Measurements from ENCODE around the gene GNAQ. TPM values are rescaled to one million over a fixed set of nuclear protein-coding genes. Genes with fewer than 3 reads are reported as not detected.

The GNAQ gene
- total RNA-seq, 2 experiments from 2014 or later, result 22.8 to 24.7 TPM

DNA sequence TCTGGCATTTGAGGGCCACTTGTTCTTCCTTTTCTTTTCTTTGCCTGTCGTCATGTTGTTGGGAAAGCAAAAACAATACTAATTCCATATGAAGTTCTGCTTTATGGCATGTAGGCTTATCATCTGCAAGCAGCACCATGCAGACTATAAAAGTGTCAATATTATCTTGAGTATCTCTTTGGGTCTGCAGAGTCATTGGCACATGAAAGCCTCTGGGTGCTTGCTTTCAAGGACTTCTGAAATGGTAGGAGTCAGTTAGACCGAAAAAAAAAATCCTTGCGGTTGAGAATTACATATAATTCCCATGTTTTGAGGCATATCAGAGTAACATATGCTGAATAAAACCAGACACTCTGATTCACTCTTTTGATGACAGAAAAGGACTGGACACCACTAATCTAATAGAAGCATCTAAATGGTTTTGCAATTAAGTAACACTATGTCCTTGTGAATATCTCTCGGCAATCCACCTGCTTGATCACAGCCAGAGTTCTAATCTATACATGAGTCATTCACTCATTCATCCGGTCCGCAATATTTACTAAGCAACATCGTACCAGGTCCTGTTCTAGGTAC lies 44.4 kb downstream of the GNAQ start:
- peak overlapping the region; percentile 7 for H3K27ac Mint-ChIP-seq
- no peak for ATAC-seq
- H3K27me3 Mint-ChIP-seq, result no peaks in the 10 kb centered on the region
- no peaks in the 10 kb centered on the region for H3K9me3 Mint-ChIP-seq (ENCODE audit: low read depth)
- ChIA-PET POLR2A (interaction anchor here (0.7 kb wide), 1 partner anchor 10 kb away, joined by 4 read pairs; no protein-coding TSS in a partner anchor), CTCF (interaction anchor here (0.6 to 2.9 kb wide), 3 partner anchors 8 to 34 kb away, joined by 4 to 11 read pairs (median 5); no protein-coding TSS in a partner anchor)
- no peak for DNase-seq
- intact Hi-C loops (cut with DNase I, micrococcal nuclease), result no loop called here
- no peak overlapping the region for H3K4me3 Mint-ChIP-seq
- peaks cover 12% of the 10 kb centered on the region for H3K36me3 Mint-ChIP-seq (ENCODE audit: low read depth)
- peaks cover 59% of the 10 kb centered on the region for H3K4me1 Mint-ChIP-seq

DNA sequence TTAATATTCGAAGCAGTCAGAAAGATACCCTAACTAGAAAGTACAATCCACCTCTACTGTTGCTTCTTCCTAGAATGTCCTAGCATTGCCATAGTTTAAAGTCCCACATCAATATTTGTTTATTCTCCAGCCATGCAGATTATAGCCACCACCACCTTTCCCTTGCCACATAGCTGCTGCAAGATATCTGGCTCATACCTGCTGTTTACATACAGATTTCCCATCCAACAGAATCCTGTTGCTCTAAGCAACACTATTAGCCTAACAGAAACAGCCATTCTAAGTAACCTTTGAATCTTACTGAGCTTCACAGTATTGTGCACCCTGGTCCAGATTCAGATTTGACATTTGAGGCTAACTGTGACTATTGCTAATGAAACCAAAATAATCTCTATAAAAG lies 45.6 kb downstream of the GNAQ start:
- no peak overlapping the region for H3K27ac Mint-ChIP-seq
- no peak overlapping the region for H3K4me3 Mint-ChIP-seq
- DNase-seq (no peak), ATAC-seq (no peak)
- intact Hi-C loops (cut with DNase I, micrococcal nuclease), result no loop called here
- H3K4me1 Mint-ChIP-seq, result peaks cover 65% of the 10 kb centered on the region
- CTCF ChIA-PET, result interaction anchor here (0.7 to 2.9 kb wide), 6 partner anchors 9 to 233 kb away, joined by 3 to 11 read pairs (median 4); no protein-coding TSS in a partner anchor
- H3K27me3 Mint-ChIP-seq, result no peaks in the 10 kb centered on the region
- H3K36me3 Mint-ChIP-seq (ENCODE audit: low read depth), result peaks cover 3% of the 10 kb centered on the region
- H3K9me3 Mint-ChIP-seq (ENCODE audit: low read depth), result no peaks in the 10 kb centered on the region
- POLR2A ChIA-PET, result interaction anchor here (0.6 kb wide), 1 partner anchor 10 kb away, joined by 7 read pairs; no protein-coding TSS in a partner anchor

GRCh38 chr9:77983320-77983662 lies 48.3 kb downstream of the GNAQ start:
- Mint-ChIP-seq H3K4me1 (peaks cover 81% of the 10 kb centered on the region), H3K36me3 (ENCODE audit: low read depth) (peaks cover 3% of the 10 kb centered on the region)
- peak; percentile 52 for ATAC-seq

DNA sequence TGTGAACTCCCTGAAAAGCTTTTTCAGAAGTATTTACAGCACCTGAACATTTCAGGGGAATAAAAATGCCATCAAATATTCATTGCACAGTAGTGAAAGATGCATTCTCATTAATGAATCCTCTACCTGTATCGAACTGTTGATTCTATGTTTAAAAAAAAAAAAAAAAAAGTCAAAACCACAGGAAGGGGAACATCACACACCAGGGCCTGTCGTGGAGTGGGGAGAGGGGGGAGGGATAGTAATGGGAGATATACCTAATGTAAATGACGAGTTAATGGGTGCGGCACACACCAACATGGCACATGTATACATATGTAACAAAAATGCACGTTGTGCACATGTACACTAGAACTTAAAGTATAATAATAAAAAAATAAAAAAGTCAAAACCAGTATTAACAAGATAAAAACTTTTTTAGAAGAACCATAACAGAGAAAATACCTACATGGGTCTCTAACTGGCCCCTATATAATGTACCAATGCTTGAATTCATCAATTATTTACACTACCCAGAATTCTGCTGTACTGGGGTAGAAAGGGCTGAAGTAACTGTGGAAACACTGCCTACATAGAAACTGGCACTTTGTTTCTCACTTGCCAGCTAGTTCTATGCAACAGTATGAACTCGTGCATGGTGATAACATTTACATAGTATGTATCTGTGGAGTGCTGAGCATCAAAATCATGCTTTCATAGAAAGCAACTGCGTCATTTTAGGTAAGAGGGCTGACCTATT lies 48.9 kb downstream of the GNAQ start:
- Mint-ChIP-seq H3K9me3 (ENCODE audit: low read depth) (no peaks in the 10 kb centered on the region), H3K4me3 (no peak overlapping the region), H3K27me3 (no peaks in the 10 kb centered on the region), H3K36me3 (ENCODE audit: low read depth) (peaks cover 3% of the 10 kb centered on the region), H3K4me1 (peaks cover 81% of the 10 kb centered on the region), H3K27ac (peak overlapping the region; percentile 38)
- CTCF ChIA-PET, result interaction anchor here (1.0 kb wide), 1 partner anchor 53 kb away, joined by 3 read pairs; no protein-coding TSS in a partner anchor
- peak; percentile 17 for ATAC-seq
- POLR2A ChIA-PET, result no interaction called here
- no peak for DNase-seq
- intact Hi-C loops (cut with DNase I, micrococcal nuclease), result no loop called here

More at GRCh38 chr9:77983320-77983662, 48.3 kb downstream of the GNAQ start:
- DNase-seq, result peak; percentile 29
- intact Hi-C loops (cut with DNase I, micrococcal nuclease), result no loop called here
- H3K4me3 Mint-ChIP-seq, result no peak overlapping the region
- H3K27me3 Mint-ChIP-seq, result no peaks in the 10 kb centered on the region
- H3K27ac Mint-ChIP-seq, result peak overlapping the region; percentile 38
- ChIA-PET POLR2A (no interaction called here), CTCF (interaction anchor here (1.0 kb wide), 1 partner anchor 52 kb away, joined by 3 read pairs; no protein-coding TSS in a partner anchor)
- no peaks in the 10 kb centered on the region for H3K9me3 Mint-ChIP-seq (ENCODE audit: low read depth)

DNA sequence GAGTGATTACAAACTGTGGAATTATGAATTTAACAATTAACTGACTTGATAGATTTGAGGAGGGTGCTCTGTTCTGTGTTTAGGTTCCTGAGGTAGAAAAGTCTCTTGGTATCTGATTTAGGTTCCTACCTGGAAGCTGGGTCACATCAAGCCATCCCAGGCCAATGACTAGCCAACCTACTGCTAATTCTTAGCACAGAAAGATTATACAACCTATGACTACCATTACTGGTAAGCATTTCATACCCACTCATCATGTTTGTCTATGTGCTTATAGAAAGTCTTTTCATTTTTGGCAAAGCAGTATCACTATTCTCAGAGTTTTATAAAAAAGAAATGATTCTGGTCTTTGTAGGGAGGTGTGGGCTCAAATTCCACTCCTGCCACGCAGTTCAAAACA lies 49.7 kb downstream of the GNAQ start:
- peaks cover 81% of the 10 kb centered on the region for H3K4me1 Mint-ChIP-seq
- ChIA-PET CTCF (interaction anchor here (1.2 kb wide), 1 partner anchor 13 kb away, joined by 4 read pairs; no protein-coding TSS in a partner anchor), POLR2A (interaction anchor here (1.0 kb wide), 1 partner anchor 39 kb away, joined by 3 read pairs; no protein-coding TSS in a partner anchor)
- peak overlapping the region; percentile 2 for H3K27ac Mint-ChIP-seq
- no peak for ATAC-seq
- peaks cover 3% of the 10 kb centered on the region for H3K36me3 Mint-ChIP-seq (ENCODE audit: low read depth)
- H3K9me3 Mint-ChIP-seq (ENCODE audit: low read depth), result no peaks in the 10 kb centered on the region
- no peaks in the 10 kb centered on the region for H3K27me3 Mint-ChIP-seq
- H3K4me3 Mint-ChIP-seq, result no peak overlapping the region
- intact Hi-C loops (cut with DNase I, micrococcal nuclease), result no loop called here
- no peak for DNase-seq

- ChIA-PET CTCF (interaction anchor here (0.6 to 1.8 kb wide), 3 partner anchors 14 to 57 kb away, joined by 3 to 7 read pairs (median 4); no protein-coding TSS in a partner anchor), POLR2A (interaction anchor here (1.0 to 1.2 kb wide), 2 partner anchors 40 to 50 kb away, joined by 3 to 4 read pairs; partner anchors contain the start of gene GNAQ)
- H3K4me3 Mint-ChIP-seq, result no peak overlapping the region
- DNase-seq (peak; percentile 28), ATAC-seq (no peak)
- peak overlapping the region; percentile 2 for H3K27ac Mint-ChIP-seq
- H3K9me3 Mint-ChIP-seq (ENCODE audit: low read depth), result no peaks in the 10 kb centered on the region
- H3K4me1 Mint-ChIP-seq, result peaks cover 81% of the 10 kb centered on the region
- H3K36me3 Mint-ChIP-seq (ENCODE audit: low read depth), result peaks cover 3% of the 10 kb centered on the region
- intact Hi-C loops (cut with DNase I, micrococcal nuclease), result no loop called here
- no peaks in the 10 kb centered on the region for H3K27me3 Mint-ChIP-seq
These were observed 50.3 kb downstream of the GNAQ start for GRCh38 chr9:77981332-77981731.

DNA sequence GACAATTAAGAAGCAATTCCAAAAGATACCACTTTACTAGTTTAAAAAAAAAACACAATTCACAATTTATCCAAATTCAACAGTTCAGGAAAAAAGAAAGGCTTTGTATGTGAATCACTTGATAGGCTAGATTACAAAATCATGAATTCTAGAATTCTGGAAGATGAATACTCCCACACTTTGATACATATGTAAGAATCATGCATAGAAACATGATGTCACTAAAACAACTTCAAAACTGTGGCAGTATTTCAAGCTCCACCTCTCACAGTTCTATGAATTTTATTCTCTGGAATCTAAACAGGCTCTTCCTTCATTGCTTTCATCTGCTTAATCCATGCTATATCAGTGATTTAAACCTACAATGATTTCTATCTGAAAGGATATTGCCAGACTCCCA lies 51.0 kb downstream of the GNAQ start:
- no peak for ATAC-seq
- no peak for DNase-seq
- H3K27ac Mint-ChIP-seq, result no peak overlapping the region
- ChIA-PET CTCF (interaction anchor here (1.2 to 1.8 kb wide), 2 partner anchors 14 to 54 kb away, joined by 4 to 7 read pairs; no protein-coding TSS in a partner anchor), POLR2A (interaction anchor here (0.7 to 1.2 kb wide), 2 partner anchors 51 to 117 kb away, joined by 4 to 11 read pairs; partner anchors contain the start of gene GNAQ)
- H3K27me3 Mint-ChIP-seq, result no peaks in the 10 kb centered on the region
- H3K4me3 Mint-ChIP-seq, result no peak overlapping the region
- H3K9me3 Mint-ChIP-seq (ENCODE audit: low read depth), result no peaks in the 10 kb centered on the region
- intact Hi-C loops (cut with DNase I, micrococcal nuclease), result no loop called here
- H3K36me3 Mint-ChIP-seq (ENCODE audit: low read depth), result no peaks in the 10 kb centered on the region
- H3K4me1 Mint-ChIP-seq, result peaks cover 75% of the 10 kb centered on the region

GRCh38 chr9:77978086-77978781 lies 53.4 kb downstream of the GNAQ start:
- intact Hi-C loops (cut with DNase I, micrococcal nuclease), result loop anchor here (5.0 kb wide), 3 partner anchors 34 to 234 kb away; no protein-coding TSS in a partner anchor
- Mint-ChIP-seq H3K36me3 (ENCODE audit: low read depth) (no peaks in the 10 kb centered on the region), H3K4me3 (peak overlapping the region; percentile 17), H3K4me1 (peaks cover 70% of the 10 kb centered on the region), H3K27ac (peak overlapping the region; percentile 88), H3K9me3 (ENCODE audit: low read depth) (no peaks in the 10 kb centered on the region), H3K27me3 (no peaks in the 10 kb centered on the region)
- ATAC-seq (peak; percentile 90), DNase-seq (no peak)
- ChIA-PET POLR2A (interaction anchor here (1.0 to 1.2 kb wide), 3 partner anchors 9 to 53 kb away, joined by 3 to 6 read pairs (median 4); partner anchors contain the start of gene GNAQ), CTCF (interaction anchor here (0.5 to 6.1 kb wide), 10 partner anchors 25 to 247 kb away, joined by 3 to 64 read pairs (median 4); partner anchors contain the start of gene GNAQ)

- Mint-ChIP-seq H3K27me3 (no peaks in the 10 kb centered on the region), H3K36me3 (ENCODE audit: low read depth) (no peaks in the 10 kb centered on the region), H3K9me3 (ENCODE audit: low read depth) (no peaks in the 10 kb centered on the region), H3K4me1 (peaks cover 62% of the 10 kb centered on the region), H3K4me3 (no peak overlapping the region), H3K27ac (peak overlapping the region; percentile 88)
- DNase-seq (peak; percentile 73), ATAC-seq (peak; percentile 8)
- intact Hi-C loops (cut with DNase I, micrococcal nuclease), result loop anchor here (1.0 to 5.0 kb wide), 6 partner anchors 35 to 260 kb away; partner anchors contain the start of gene CEP78 (in 1 of the 2)
- ChIA-PET CTCF (interaction anchor here (0.9 to 6.1 kb wide), 11 partner anchors 10 to 319 kb away, joined by 3 to 64 read pairs (median 3); partner anchors contain the start of gene PSAT1), POLR2A (interaction anchor here (1.2 kb wide), 1 partner anchor 10 kb away, joined by 4 read pairs; no protein-coding TSS in a partner anchor)
These were observed 54.4 kb downstream of the GNAQ start for GRCh38 chr9:77977210-77977611.

GRCh38 chr9:77975806-77976205 lies 55.8 kb downstream of the GNAQ start:
- intact Hi-C loops (cut with DNase I, micrococcal nuclease), result loop anchor here (2.0 to 5.0 kb wide), 4 partner anchors 36 to 261 kb away; partner anchors contain the start of gene CEP78 (in 1 of the 2)
- Mint-ChIP-seq H3K9me3 (ENCODE audit: low read depth) (no peaks in the 10 kb centered on the region), H3K27me3 (no peaks in the 10 kb centered on the region), H3K4me1 (peaks cover 51% of the 10 kb centered on the region), H3K36me3 (ENCODE audit: low read depth) (peaks cover 10% of the 10 kb centered on the region), H3K4me3 (no peak overlapping the region), H3K27ac (no peak overlapping the region)
- DNase-seq (no peak), ATAC-seq (no peak)
- CTCF ChIA-PET, result interaction anchor here (0.5 to 6.1 kb wide), 7 partner anchors 15 to 544 kb away, joined by 3 to 64 read pairs (median 4); no protein-coding TSS in a partner anchor
- POLR2A ChIA-PET, result interaction anchor here (0.6 to 0.7 kb wide), 2 partner anchors 10 to 49 kb away, joined by 3 to 7 read pairs; no protein-coding TSS in a partner anchor

Measured in activated CD4-positive, alpha-beta T cell treated with anti-CD3 and anti-CD28 coated beads for 36 hours (primary cell).